ENCODE measurements around the gene LRRC31.
A peak's percentile ranks its signal among the peaks of the same experiment; 100 is the strongest.

LRRC31 gene

GRCh38 chr3:169865176-169865767 lies 4.5 kb downstream of the LRRC31 start:
- Histone ChIP-seq H3K27ac (ENCODE audit: poor library complexity, severe bottlenecking) (no peak overlapping the region), H3K36me3 (ENCODE audit: low read depth) (no peaks in the 10 kb centered on the region), H3K4me3 (ENCODE audit: severe bottlenecking) (no peak overlapping the region), H3K27me3 (ENCODE audit: insufficient read depth, poor library complexity, severe bottlenecking) (no peaks in the 10 kb centered on the region), H3K9me3 (ENCODE audit: severe bottlenecking) (no peaks in the 10 kb centered on the region), H3K4me1 (ENCODE audit: insufficient read depth, poor library complexity, severe bottlenecking) (no peaks in the 10 kb centered on the region)
- no peak for ATAC-seq (ENCODE audit: low read depth)
- TF ChIP-seq, protein P1, sequence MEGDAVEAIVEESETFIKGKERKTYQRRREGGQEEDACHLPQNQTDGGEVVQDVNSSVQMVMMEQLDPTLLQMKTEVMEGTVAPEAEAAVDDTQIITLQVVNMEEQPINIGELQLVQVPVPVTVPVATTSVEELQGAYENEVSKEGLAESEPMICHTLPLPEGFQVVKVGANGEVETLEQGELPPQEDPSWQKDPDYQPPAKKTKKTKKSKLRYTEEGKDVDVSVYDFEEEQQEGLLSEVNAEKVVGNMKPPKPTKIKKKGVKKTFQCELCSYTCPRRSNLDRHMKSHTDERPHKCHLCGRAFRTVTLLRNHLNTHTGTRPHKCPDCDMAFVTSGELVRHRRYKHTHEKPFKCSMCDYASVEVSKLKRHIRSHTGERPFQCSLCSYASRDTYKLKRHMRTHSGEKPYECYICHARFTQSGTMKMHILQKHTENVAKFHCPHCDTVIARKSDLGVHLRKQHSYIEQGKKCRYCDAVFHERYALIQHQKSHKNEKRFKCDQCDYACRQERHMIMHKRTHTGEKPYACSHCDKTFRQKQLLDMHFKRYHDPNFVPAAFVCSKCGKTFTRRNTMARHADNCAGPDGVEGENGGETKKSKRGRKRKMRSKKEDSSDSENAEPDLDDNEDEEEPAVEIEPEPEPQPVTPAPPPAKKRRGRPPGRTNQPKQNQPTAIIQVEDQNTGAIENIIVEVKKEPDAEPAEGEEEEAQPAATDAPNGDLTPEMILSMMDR (IDR thresholded peaks at IDR 0.05; ENCODE audit: poor library complexity, severe bottlenecking) = no peak
- no peak for DNase-seq (ENCODE audit: low spot score)

DNA sequence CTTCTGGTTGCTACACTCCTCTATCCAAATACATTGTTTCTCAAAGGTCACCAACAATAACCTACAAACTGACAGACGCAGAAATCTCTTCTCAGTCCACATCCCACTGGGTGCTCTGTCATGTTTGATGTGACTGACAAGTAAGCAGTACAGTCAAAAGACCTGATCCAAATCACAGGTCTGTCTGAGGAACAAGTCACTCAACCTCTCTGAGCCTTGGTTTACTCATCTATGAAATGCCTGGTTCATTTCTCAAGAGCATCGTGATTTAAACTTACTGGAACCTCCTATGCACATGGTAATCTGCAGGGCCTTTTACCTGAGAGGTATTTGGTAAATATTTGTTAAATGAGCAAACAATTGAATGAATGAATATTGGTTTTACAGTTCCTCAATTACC lies 5.5 kb downstream of the LRRC31 start:
- TF ChIP-seq, protein P1 (IDR thresholded peaks at IDR 0.05; ENCODE audit: poor library complexity, severe bottlenecking) = no peak
- Histone ChIP-seq H3K4me3 (ENCODE audit: severe bottlenecking) (no peak overlapping the region), H3K27ac (ENCODE audit: poor library complexity, severe bottlenecking) (no peak overlapping the region), H3K36me3 (ENCODE audit: low read depth) (no peaks in the 10 kb centered on the region), H3K27me3 (ENCODE audit: insufficient read depth, poor library complexity, severe bottlenecking) (no peaks in the 10 kb centered on the region), H3K4me1 (ENCODE audit: insufficient read depth, poor library complexity, severe bottlenecking) (no peaks in the 10 kb centered on the region), H3K9me3 (ENCODE audit: severe bottlenecking) (no peaks in the 10 kb centered on the region)
- no peak for ATAC-seq (ENCODE audit: low read depth)
- DNase-seq (ENCODE audit: low spot score) = no peak

- H3K36me3 ChIP-seq (ENCODE audit: low read depth) = no peaks in the 10 kb centered on the region
- DNase-seq (ENCODE audit: low spot score) (no peak), ATAC-seq (ENCODE audit: low read depth) (peak; percentile 59; the same call in 2 of the 3 replicates)
- H3K27ac ChIP-seq (ENCODE audit: poor library complexity, severe bottlenecking) = no peak overlapping the region
- H3K9me3 ChIP-seq (ENCODE audit: severe bottlenecking) = no peaks in the 10 kb centered on the region
- H3K4me3 ChIP-seq (ENCODE audit: severe bottlenecking) = no peak overlapping the region
- no peaks in the 10 kb centered on the region for H3K27me3 ChIP-seq (ENCODE audit: insufficient read depth, poor library complexity, severe bottlenecking)
- H3K4me1 ChIP-seq (ENCODE audit: insufficient read depth, poor library complexity, severe bottlenecking) = no peaks in the 10 kb centered on the region
- TF ChIP-seq, protein P1 (IDR thresholded peaks at IDR 0.05; ENCODE audit: poor library complexity, severe bottlenecking) = peak; percentile 84
Observed at GRCh38 chr3:169863458-169863899, 6.3 kb downstream of the LRRC31 start.

GRCh38 chr3:169861871-169862270 lies 7.9 kb downstream of the LRRC31 start:
- DNase-seq (ENCODE audit: low spot score) (no peak), ATAC-seq (ENCODE audit: low read depth) (no peak)
- no peaks in the 10 kb centered on the region for H3K4me1 ChIP-seq (ENCODE audit: insufficient read depth, poor library complexity, severe bottlenecking)
- H3K9me3 ChIP-seq (ENCODE audit: severe bottlenecking) = no peaks in the 10 kb centered on the region
- H3K27me3 ChIP-seq (ENCODE audit: insufficient read depth, poor library complexity, severe bottlenecking) = no peaks in the 10 kb centered on the region
- no peak overlapping the region for H3K27ac ChIP-seq (ENCODE audit: poor library complexity, severe bottlenecking)
- H3K4me3 ChIP-seq (ENCODE audit: severe bottlenecking) = no peak overlapping the region
- no peaks in the 10 kb centered on the region for H3K36me3 ChIP-seq (ENCODE audit: low read depth)
- TF ChIP-seq, protein P1 (IDR thresholded peaks at IDR 0.05; ENCODE audit: poor library complexity, severe bottlenecking) = no peak

DNA sequence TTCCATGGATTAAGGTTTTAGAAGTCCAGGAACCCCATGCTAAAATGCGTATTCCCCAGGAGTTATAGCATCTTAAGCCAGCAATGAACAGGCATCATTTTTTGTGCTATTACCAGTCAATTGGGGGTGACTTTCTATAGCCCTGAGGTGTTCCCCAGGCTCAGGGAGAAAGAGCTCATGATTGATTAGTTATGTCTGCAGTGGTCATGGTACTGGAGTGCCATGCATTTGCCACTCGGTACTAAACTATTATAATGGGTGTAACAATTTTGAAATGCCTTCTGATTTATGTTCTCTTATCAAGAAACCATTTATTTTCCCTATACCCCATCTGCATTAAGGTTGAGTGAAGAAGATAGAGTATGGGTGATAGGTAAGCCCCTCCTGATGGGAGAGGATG lies 11.9 kb downstream of the LRRC31 start:
- H3K27me3 ChIP-seq (ENCODE audit: insufficient read depth, poor library complexity, severe bottlenecking) = no peaks in the 10 kb centered on the region
- no peak for ATAC-seq (ENCODE audit: low read depth)
- DNase-seq (ENCODE audit: low spot score) = no peak

More for the DNA sequence above, 11.9 kb downstream of the LRRC31 start:
- H3K9me3 ChIP-seq (ENCODE audit: severe bottlenecking) = no peaks in the 10 kb centered on the region
- no peaks in the 10 kb centered on the region for H3K4me1 ChIP-seq (ENCODE audit: insufficient read depth, poor library complexity, severe bottlenecking)
- no peaks in the 10 kb centered on the region for H3K36me3 ChIP-seq (ENCODE audit: low read depth)
- TF ChIP-seq, protein P1 (IDR thresholded peaks at IDR 0.05; ENCODE audit: poor library complexity, severe bottlenecking) = no peak
- H3K27ac ChIP-seq (ENCODE audit: poor library complexity, severe bottlenecking) = no peak overlapping the region
- H3K4me3 ChIP-seq (ENCODE audit: severe bottlenecking) = no peak overlapping the region
